Panc1 (cell line): ENCODE results near the gene COL5A2. TPM values are rescaled to one million over a fixed set of nuclear protein-coding genes. Genes with fewer than 3 reads are reported as not detected.

ENCODE experiments used
- ATAC-seq: fragments of 200-7000 bp; cut with Tn5 transposase; 2 replicates; pipeline ENCODE4 v1.9.1; 2020; ENCODE audit warnings: mild to moderate bottlenecking, moderate library complexity
- BruUV-seq: library from RNA; stranded (reverse); fragments of 400-500 nt; replicated peaks from 2 replicates; lab custom pipeline; 2021; lab: Mats Ljungman, UMichigan
- CTCF ChIA-PET: fragments of 300-600 bp; sonication (Branson Sonifier 250); formaldehyde crosslinking; loops from one replicate; lab custom pipeline; 2022; ENCODE audit warnings: antibody characterized with exemption; lab: Charles Lee
- POLR2A ChIA-PET: fragments of 300-600 bp; sonication (Branson Sonifier 250); formaldehyde crosslinking; loops from one replicate; lab custom pipeline; 2022; ENCODE audit warnings: antibody characterized with exemption; lab: Charles Lee
- DNase-seq: peaks from one replicate; pipeline ENCODE4 v3.0.0-alpha.2; 2010; ENCODE audit warnings: low read depth, low spot score
- H3K27ac ChIP-seq: 2 replicates; pipeline ENCODE4 v1.5.1; 2011; ENCODE audit warnings: mild to moderate bottlenecking, low read length, inconsistent platforms
- H3K27me3 ChIP-seq: fragments of 200-500 bp; sonication (Bioruptor generic); 2 replicates; pipeline ENCODE4 v1.6.0; 2014; ENCODE audit warnings: low read length, inconsistent platforms; ENCODE audit not compliant: control insufficient read depth, insufficient read depth
- H3K36me3 ChIP-seq: fragments of 200-500 bp; sonication (Bioruptor generic); 2 replicates; pipeline ENCODE4 v1.5.1; 2014; ENCODE audit warnings: inconsistent platforms, mild to moderate bottlenecking, low read length, moderate library complexity; ENCODE audit not compliant: control insufficient read depth, insufficient read depth
- H3K4me1 ChIP-seq: 2 replicates; pipeline ENCODE4 v1.5.1; 2011; ENCODE audit warnings: inconsistent platforms, mild to moderate bottlenecking, low read length, moderate library complexity; ENCODE audit not compliant: control insufficient read depth, insufficient read depth
- H3K4me3 ChIP-seq, 2 experiments: 2 replicates each; pipeline ENCODE4 v1.5.1; 2011 to 2012; ENCODE audit warnings: low read depth in 2 of 2, low read length in 2 of 2, mild to moderate bottlenecking in 2 of 2, inconsistent platforms in 1 of 2, moderate library complexity in 1 of 2
- H3K9me3 ChIP-seq: fragments of 200-500 bp; sonication (Bioruptor generic); 2 replicates; pipeline ENCODE4 v1.5.1; 2014; ENCODE audit warnings: low read depth, mild to moderate bottlenecking, inconsistent platforms, low read length, moderate library complexity; ENCODE audit not compliant: control insufficient read depth, insufficient read depth
- POLR2AphosphoS5 ChIP-seq: IDR thresholded peaks from 2 replicates; pipeline ENCODE4 v1.6.1; 2012; ENCODE audit warnings: mild to moderate bottlenecking, low read depth, low read length, moderate library complexity
- SIN3A ChIP-seq: IDR thresholded peaks from 2 replicates; pipeline ENCODE4 v1.6.1; 2012; ENCODE audit warnings: low read depth, mild to moderate bottlenecking, low read length, moderate library complexity, borderline replicate concordance; ENCODE audit not compliant: insufficient read depth
- TCF7L2 ChIP-seq: IDR thresholded peaks from 2 replicates; pipeline ENCODE4 v1.6.1; 2011; ENCODE audit warnings: mild to moderate bottlenecking, low read depth, low read length, inconsistent platforms
- in situ Hi-C: cut with HindIII; loops from 2 replicates; pipeline ENCODE4 v1.10.0; 2016; ENCODE audit warnings: low sequenced_read_pairs, low pct_unique_long_range_greater_than_20kb
- intact Hi-C: fragments of 100-400 bp; cut with micrococcal nuclease; formaldehyde crosslinking; loops from one replicate; pipeline ENCODE4 v1.10.0; 2022; ENCODE audit not compliant: unreplicated experiment
- total RNA-seq: library from RNA; stranded (reverse); gene quantifications from one replicate; pipeline ENCODE4 v1.2.1, GENCODE V29; 2021; ENCODE audit not compliant: unreplicated experiment
- TF ChIP-seq, protein P1 (sequence below), 2 experiments: IDR thresholded peaks; 2 replicates each; pipeline ENCODE4 v1.6.1; 2011 to 2012; ENCODE audit warnings: low read depth in 2 of 2, control low read depth in 1 of 2, low read length in 1 of 2, mild to moderate bottlenecking in 1 of 2, moderate library complexity in 1 of 2; ENCODE audit not compliant: insufficient read depth in 1 of 2
- TF ChIP-seq, protein P2 (sequence below): fragments of 450-650 bp; IDR thresholded peaks from 2 replicates; pipeline ENCODE4 v1.5.1; 2017; ENCODE audit warnings: mild to moderate bottlenecking

Gene COL5A2
- total RNA-seq, 1 experiment from 2014 or later: 144 TPM

DNA sequence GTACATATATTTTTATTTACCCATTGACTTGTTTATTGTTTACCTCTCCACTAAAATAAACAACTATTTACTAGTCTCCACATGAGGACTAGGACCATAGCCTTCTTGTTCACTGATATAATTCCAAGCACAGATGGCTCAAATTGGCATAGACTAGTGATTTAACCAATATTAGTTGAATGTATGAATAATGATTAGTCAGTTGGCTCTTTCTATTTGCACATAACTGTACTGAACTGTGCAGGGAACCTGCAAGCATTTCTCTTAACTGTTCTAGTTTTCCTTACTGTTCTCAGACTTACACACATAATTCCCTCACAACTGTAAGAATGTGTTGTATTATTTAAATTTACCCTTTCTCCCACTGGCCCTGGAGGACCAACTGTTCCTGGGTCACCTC, 113.5 kb downstream of the COL5A2 start:
- Histone ChIP-seq H3K27me3 (no peaks in the 10 kb centered on the region), H3K4me1 (peaks cover 3% of the 10 kb centered on the region; the same call in 1 of the 2 replicates), H3K36me3 (peaks cover 17% of the 10 kb centered on the region; the same call in 1 of the 2 replicates), H3K27ac (no peak overlapping the region), H3K4me3 (no peak overlapping the region), H3K9me3 (no peaks in the 10 kb centered on the region)
- TF ChIP-seq, protein P1, sequence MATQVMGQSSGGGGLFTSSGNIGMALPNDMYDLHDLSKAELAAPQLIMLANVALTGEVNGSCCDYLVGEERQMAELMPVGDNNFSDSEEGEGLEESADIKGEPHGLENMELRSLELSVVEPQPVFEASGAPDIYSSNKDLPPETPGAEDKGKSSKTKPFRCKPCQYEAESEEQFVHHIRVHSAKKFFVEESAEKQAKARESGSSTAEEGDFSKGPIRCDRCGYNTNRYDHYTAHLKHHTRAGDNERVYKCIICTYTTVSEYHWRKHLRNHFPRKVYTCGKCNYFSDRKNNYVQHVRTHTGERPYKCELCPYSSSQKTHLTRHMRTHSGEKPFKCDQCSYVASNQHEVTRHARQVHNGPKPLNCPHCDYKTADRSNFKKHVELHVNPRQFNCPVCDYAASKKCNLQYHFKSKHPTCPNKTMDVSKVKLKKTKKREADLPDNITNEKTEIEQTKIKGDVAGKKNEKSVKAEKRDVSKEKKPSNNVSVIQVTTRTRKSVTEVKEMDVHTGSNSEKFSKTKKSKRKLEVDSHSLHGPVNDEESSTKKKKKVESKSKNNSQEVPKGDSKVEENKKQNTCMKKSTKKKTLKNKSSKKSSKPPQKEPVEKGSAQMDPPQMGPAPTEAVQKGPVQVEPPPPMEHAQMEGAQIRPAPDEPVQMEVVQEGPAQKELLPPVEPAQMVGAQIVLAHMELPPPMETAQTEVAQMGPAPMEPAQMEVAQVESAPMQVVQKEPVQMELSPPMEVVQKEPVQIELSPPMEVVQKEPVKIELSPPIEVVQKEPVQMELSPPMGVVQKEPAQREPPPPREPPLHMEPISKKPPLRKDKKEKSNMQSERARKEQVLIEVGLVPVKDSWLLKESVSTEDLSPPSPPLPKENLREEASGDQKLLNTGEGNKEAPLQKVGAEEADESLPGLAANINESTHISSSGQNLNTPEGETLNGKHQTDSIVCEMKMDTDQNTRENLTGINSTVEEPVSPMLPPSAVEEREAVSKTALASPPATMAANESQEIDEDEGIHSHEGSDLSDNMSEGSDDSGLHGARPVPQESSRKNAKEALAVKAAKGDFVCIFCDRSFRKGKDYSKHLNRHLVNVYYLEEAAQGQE (IDR thresholded peaks at IDR 0.05; ENCODE audit: insufficient read depth in 1 of 2, low read depth in 2 of 2, low read length in 1 of 2): no peak
- TF ChIP-seq, protein P2, sequence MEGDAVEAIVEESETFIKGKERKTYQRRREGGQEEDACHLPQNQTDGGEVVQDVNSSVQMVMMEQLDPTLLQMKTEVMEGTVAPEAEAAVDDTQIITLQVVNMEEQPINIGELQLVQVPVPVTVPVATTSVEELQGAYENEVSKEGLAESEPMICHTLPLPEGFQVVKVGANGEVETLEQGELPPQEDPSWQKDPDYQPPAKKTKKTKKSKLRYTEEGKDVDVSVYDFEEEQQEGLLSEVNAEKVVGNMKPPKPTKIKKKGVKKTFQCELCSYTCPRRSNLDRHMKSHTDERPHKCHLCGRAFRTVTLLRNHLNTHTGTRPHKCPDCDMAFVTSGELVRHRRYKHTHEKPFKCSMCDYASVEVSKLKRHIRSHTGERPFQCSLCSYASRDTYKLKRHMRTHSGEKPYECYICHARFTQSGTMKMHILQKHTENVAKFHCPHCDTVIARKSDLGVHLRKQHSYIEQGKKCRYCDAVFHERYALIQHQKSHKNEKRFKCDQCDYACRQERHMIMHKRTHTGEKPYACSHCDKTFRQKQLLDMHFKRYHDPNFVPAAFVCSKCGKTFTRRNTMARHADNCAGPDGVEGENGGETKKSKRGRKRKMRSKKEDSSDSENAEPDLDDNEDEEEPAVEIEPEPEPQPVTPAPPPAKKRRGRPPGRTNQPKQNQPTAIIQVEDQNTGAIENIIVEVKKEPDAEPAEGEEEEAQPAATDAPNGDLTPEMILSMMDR: no peak
- TF ChIP-seq SIN3A: no peak
- TF ChIP-seq TCF7L2: no peak
- TF ChIP-seq POLR2AphosphoS5: no peak
- ChIA-PET POLR2A (interaction anchor here (0.7 kb wide), 1 partner anchor 129 kb away, joined by 3 read pairs; no protein-coding TSS in a partner anchor), CTCF (interaction anchor here (0.6 kb wide), 1 partner anchor 1270 kb away, joined by 3 read pairs; no protein-coding TSS in a partner anchor)
- in situ Hi-C loops: no loop called here
- intact Hi-C loops: no loop called here
- no peak for DNase-seq
- TSS peak; percentile 31 for BruUV-seq
- peak; percentile 72 for ATAC-seq

DNA sequence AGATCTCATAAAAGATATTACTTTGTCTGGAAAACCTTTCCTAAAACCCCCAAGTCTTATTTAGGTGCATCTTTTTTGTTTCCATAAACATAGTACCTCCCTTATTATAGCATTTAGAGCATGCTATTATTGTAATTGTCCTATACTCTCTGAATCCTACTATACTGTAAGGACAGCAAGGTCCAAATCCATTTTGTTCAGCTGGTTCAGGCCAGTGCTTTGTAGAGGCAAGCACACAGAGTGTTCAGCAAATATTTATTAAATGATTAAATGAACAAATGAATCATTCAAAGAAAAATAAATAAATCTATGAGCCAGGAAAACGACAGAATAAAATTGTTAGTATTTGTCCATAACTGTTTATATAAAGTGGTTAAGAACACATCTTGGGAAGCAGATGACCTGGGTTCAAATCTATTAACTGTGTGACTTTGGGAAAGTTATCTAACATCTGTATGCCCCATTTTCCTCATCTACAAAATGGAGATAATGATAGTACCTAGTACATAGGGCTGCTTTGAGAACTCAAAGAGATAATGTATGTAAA, 119.4 kb downstream of the COL5A2 start:
- no TSS peak for BruUV-seq
- CTCF ChIA-PET: no interaction called here
- Histone ChIP-seq H3K27ac (no peak overlapping the region), H3K9me3 (no peaks in the 10 kb centered on the region), H3K4me1 (no peaks in the 10 kb centered on the region), H3K27me3 (no peaks in the 10 kb centered on the region), H3K4me3 (no peak overlapping the region), H3K36me3 (peaks cover 36% of the 10 kb centered on the region)
- in situ Hi-C loops: no loop called here
- POLR2A ChIA-PET: no interaction called here
- DNase-seq: no peak
- ATAC-seq: peak; percentile 53; the same call in 1 of the 2 replicates
- TF ChIP-seq POLR2AphosphoS5: no peak
- no peak for TF ChIP-seq TCF7L2
- no peak for TF ChIP-seq SIN3A
- TF ChIP-seq, protein P2: no peak
- TF ChIP-seq, protein P1 (IDR thresholded peaks at IDR 0.05; ENCODE audit: insufficient read depth in 1 of 2, low read depth in 2 of 2, low read length in 1 of 2): no peak
- intact Hi-C loops: no loop called here
